OCI-LY1 (cell line): ENCODE results near the gene RPS8.

Experiments
- H2AFZ ChIP-seq: fragments of 200-600 bp; sonication (generic), shearing (Covaris generic); 2 replicates; pipeline ENCODE4 v1.6.0; 2014; ENCODE audit warnings: antibody characterized with exemption, mild to moderate bottlenecking, low read length
- H3F3A ChIP-seq: fragments of 200-600 bp; sonication (generic), shearing (Covaris generic); 2 replicates; pipeline ENCODE4 v1.6.0; 2014; ENCODE audit warnings: mild to moderate bottlenecking, antibody characterized with exemption, low read length, moderate library complexity; ENCODE audit not compliant: insufficient read depth
- H3K27ac ChIP-seq: fragments of 200-600 bp; sonication (generic); 2 replicates; pipeline ENCODE4 v1.5.1; 2014; ENCODE audit warnings: low read length, mixed run types, mild to moderate bottlenecking, low read depth; ENCODE audit not compliant: poor library complexity, severe bottlenecking
- H3K27me3 ChIP-seq: fragments of 200-600 bp; sonication (generic); 2 replicates; pipeline ENCODE4 v1.6.0; 2014; ENCODE audit warnings: antibody characterized with exemption, mild to moderate bottlenecking, low read length, moderate library complexity; ENCODE audit not compliant: insufficient read depth
- H3K36me3 ChIP-seq: fragments of 200-600 bp; sonication (generic); 2 replicates; pipeline ENCODE4 v1.6.1; 2014; ENCODE audit warnings: mild to moderate bottlenecking, antibody characterized with exemption, low read length, moderate library complexity, mixed read lengths; ENCODE audit not compliant: insufficient read depth
- H3K4me1 ChIP-seq: fragments of 200-600 bp; sonication (generic); 2 replicates; pipeline ENCODE4 v1.5.1; 2014; ENCODE audit warnings: mild to moderate bottlenecking, low read length, moderate library complexity; ENCODE audit not compliant: insufficient read depth, severe bottlenecking
- H3K4me2 ChIP-seq: fragments of 200-600 bp; sonication (generic), shearing (Covaris generic); 2 replicates; pipeline ENCODE4 v1.6.1; 2014; ENCODE audit warnings: low read length
- H3K4me3 ChIP-seq: fragments of 200-600 bp; sonication (generic); 2 replicates; pipeline ENCODE4 v1.5.1; 2014; ENCODE audit warnings: low read length, low read depth, mild to moderate bottlenecking, mixed read lengths; ENCODE audit not compliant: poor library complexity, severe bottlenecking
- H3K79me2 ChIP-seq: fragments of 200-600 bp; shearing (Covaris generic); 2 replicates; pipeline ENCODE4 v1.6.1; 2016; ENCODE audit warnings: mixed run types, low read length, mixed read lengths; ENCODE audit not compliant: insufficient read depth
- H3K9ac ChIP-seq: fragments of 200-600 bp; sonication (generic), shearing (Covaris generic); 2 replicates; pipeline ENCODE4 v1.6.1; 2014; ENCODE audit warnings: mild to moderate bottlenecking, low read length, mixed read lengths
- H3K9me2 ChIP-seq: fragments of 200-600 bp; sonication (generic), shearing (Covaris generic); 2 replicates; pipeline ENCODE4 v1.6.1; 2014; ENCODE audit warnings: low read depth, mild to moderate bottlenecking, low read length, mixed read lengths
- H3K9me3 ChIP-seq: fragments of 200-600 bp; shearing (Covaris generic); 2 replicates; pipeline ENCODE4 v1.6.1; 2014; ENCODE audit warnings: low read length, mixed read lengths
- H4K20me1 ChIP-seq: fragments of 200-600 bp; sonication (generic), shearing (Covaris generic); 2 replicates; pipeline ENCODE4 v1.6.0; 2016; ENCODE audit warnings: mild to moderate bottlenecking, low read length; ENCODE audit not compliant: insufficient read depth
- EZH2 ChIP-seq: fragments of 200-600 bp; sonication (generic), shearing (Covaris generic); IDR thresholded peaks from 2 replicates; pipeline ENCODE4 v1.8.0; 2017; ENCODE audit warnings: borderline replicate concordance, mixed run types, mild to moderate bottlenecking, antibody characterized with exemption, low read length, moderate library complexity, mixed read lengths
- TF ChIP-seq, protein P1 (sequence below): fragments of 200-600 bp; sonication (generic), shearing (Covaris generic); IDR thresholded peaks from 2 replicates; pipeline ENCODE4 v1.5.1; 2017; ENCODE audit warnings: mild to moderate bottlenecking, antibody characterized with exemption, low read length, moderate library complexity, mixed read lengths

The RPS8 gene

DNA sequence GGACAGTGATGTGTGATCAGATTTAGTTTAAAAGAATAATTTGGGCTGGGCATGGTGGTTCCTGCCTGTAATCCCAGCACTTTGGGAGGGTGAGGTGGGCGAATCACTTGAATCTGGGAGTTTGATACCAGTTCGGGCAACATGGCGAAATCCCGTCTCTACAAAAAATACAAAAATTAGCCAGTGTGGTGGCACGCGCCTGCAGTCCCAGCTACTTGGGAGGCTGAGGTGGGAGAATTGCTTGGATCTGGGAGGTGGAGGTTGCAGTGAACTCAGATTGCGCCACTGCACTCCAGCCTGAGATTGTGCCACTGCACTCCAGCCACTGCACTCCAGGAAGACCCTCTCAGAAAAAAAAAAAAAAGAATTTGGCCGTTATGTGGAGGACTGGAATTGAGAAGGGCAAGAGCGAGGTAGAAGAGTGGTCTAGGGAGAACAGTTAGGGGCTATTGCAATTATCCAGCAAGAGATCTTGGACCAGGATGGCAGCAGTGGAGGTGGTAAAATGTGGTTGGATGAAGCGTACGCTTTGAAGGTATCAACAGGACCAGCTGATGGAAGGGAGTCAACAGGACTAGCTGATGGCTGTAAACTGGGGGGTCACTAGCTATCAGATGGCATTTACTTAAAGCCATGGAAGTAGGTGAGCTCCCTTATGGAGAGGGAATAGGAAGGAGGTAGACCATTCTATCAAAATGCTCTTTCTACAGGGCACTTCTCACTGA lies 42.6 kb downstream of the RPS8 start:
- Histone ChIP-seq H3K27me3 (no peaks in the 10 kb centered on the region), H3K4me2 (no peak overlapping the region), H3K79me2 (no peaks in the 10 kb centered on the region), H3K9me2 (no peaks in the 10 kb centered on the region), H3K9me3 (no peaks in the 10 kb centered on the region), H3K9ac (no peak overlapping the region), H3K27ac (no peak overlapping the region), H3K4me3 (no peak overlapping the region), H4K20me1 (no peaks in the 10 kb centered on the region), H3F3A (no peaks in the 10 kb centered on the region), H3K4me1 (peaks cover 34% of the 10 kb centered on the region), H2AFZ (no peak overlapping the region), H3K36me3 (no peaks in the 10 kb centered on the region)
- no peak for TF ChIP-seq EZH2
- TF ChIP-seq, protein P1, sequence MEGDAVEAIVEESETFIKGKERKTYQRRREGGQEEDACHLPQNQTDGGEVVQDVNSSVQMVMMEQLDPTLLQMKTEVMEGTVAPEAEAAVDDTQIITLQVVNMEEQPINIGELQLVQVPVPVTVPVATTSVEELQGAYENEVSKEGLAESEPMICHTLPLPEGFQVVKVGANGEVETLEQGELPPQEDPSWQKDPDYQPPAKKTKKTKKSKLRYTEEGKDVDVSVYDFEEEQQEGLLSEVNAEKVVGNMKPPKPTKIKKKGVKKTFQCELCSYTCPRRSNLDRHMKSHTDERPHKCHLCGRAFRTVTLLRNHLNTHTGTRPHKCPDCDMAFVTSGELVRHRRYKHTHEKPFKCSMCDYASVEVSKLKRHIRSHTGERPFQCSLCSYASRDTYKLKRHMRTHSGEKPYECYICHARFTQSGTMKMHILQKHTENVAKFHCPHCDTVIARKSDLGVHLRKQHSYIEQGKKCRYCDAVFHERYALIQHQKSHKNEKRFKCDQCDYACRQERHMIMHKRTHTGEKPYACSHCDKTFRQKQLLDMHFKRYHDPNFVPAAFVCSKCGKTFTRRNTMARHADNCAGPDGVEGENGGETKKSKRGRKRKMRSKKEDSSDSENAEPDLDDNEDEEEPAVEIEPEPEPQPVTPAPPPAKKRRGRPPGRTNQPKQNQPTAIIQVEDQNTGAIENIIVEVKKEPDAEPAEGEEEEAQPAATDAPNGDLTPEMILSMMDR = no peak

DNA sequence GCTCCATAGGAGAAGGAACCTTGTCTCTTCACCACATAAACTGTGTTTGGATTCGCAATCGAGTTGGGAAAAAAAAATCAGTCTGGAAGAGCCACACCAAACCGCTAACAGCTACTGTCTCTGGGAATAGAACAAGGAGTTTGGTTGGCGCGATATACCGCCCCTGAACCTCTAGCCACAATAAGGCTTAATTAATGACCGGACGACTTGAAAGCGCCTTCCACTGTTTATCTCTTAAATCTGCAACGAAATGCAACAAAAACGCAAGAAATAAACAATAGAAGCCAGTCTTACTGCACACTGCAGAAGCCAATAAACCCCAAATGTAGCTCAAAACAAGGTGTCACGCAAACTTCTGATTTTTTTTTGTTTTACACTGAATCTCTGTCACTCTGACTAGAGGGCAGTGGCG lies 43.9 kb downstream of the RPS8 start:
- Histone ChIP-seq H3K4me3 (peak overlapping the region; percentile 60), H3K9me2 (no peaks in the 10 kb centered on the region), H2AFZ (no peak overlapping the region), H3K9ac (peak overlapping the region; percentile 66), H3K9me3 (no peaks in the 10 kb centered on the region), H3K4me1 (peaks cover 25% of the 10 kb centered on the region), H3K36me3 (no peaks in the 10 kb centered on the region), H3K27ac (peak overlapping the region; percentile 93), H3F3A (no peaks in the 10 kb centered on the region), H3K79me2 (no peaks in the 10 kb centered on the region), H3K27me3 (no peaks in the 10 kb centered on the region), H3K4me2 (peak overlapping the region; percentile 88), H4K20me1 (no peaks in the 10 kb centered on the region)
- no peak for TF ChIP-seq EZH2
- TF ChIP-seq, protein P1 = no peak

GRCh38 chr1:44819608-44820327 lies 44.4 kb downstream of the RPS8 start:
- H3K9me2 ChIP-seq = no peaks in the 10 kb centered on the region
- H3K79me2 ChIP-seq = no peaks in the 10 kb centered on the region
- no peaks in the 10 kb centered on the region for H3K27me3 ChIP-seq
- no peak for TF ChIP-seq EZH2
- TF ChIP-seq, protein P1 = peak; percentile 35; the same call in 1 of the 2 replicates
- H3K4me2 ChIP-seq = peak overlapping the region; percentile 88
- H3K4me1 ChIP-seq = peaks cover 19% of the 10 kb centered on the region
- no peaks in the 10 kb centered on the region for H3K36me3 ChIP-seq
- no peaks in the 10 kb centered on the region for H3K9me3 ChIP-seq
- peak overlapping the region; percentile 93 for H3K27ac ChIP-seq
- no peak overlapping the region for H2AFZ ChIP-seq
- H3F3A ChIP-seq = no peaks in the 10 kb centered on the region
- peak overlapping the region; percentile 66 for H3K9ac ChIP-seq
- no peaks in the 10 kb centered on the region for H4K20me1 ChIP-seq
- peak overlapping the region; percentile 60 for H3K4me3 ChIP-seq
